ENCODE results near the gene HOXC12. TPM values are rescaled to one million over a fixed set of nuclear protein-coding genes. Genes with fewer than 3 reads are reported as not detected.

Gene HOXC12
- polyA plus RNA-seq, 1 of the 3 experiments (the other 2 are of a cell fraction): not detected

DNA sequence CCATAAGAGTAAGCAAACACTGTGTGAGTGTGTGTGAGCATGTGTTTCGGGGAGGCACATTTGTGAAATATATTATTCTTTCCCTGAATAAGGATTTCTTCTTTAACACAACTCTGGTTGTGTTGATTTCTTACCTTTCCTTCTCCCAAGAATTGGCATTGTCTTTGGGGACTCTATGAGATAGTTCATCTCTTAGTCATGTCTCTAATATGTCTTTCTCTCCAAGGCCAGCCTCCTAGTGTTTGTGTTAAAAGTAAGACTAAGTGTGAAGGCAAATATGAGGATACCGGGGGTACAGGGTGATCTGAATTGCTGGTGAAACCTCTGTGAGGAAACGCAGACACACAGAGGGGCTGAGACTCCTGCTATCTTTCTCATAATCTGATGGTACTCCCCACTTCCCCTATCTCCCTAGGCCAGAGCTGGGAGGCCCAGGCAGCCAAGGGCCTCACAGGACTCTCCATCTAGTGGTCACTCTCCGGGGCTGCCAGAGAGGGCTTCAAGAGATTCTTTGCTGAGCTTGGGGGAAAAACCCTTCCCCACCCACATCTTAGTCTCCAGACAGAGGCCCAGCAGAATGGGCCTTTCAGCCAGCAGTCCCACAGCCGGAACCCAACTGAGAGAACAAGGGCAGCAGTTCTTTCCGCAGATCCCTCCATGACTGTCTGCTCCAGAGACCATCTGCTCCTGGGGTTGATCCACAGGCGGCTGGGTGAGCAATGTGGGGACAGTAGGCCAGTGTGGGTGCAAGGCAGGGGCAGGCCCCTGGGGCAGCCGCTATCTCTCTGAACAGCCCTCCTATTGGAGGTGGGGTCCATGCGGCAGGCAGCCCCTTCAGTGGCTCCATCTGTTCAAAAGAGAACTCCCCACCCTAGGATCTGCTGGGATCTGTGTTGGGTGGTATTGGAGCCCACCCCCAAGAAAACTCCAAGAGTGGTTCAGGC is 5.8 kb upstream of the HOXC12 start:
- Histone ChIP-seq H3K4me2 (no peak overlapping the region), H3K79me2 (ENCODE audit: insufficient read depth) (no peaks in the 10 kb centered on the region), H3K9ac (no peak overlapping the region), H4K20me1 (ENCODE audit: insufficient read depth) (peaks cover 10% of the 10 kb centered on the region; the same call in 1 of the 2 replicates), H3K36me3 (replicated peaks in 1 of 2; ENCODE audit: control insufficient read depth in 1 of 2, insufficient read depth in 2 of 2, low read length in 1 of 2) (no peaks in the 10 kb centered on the region), H3K4me3 (ENCODE audit: low read depth in 2 of 2, low read length in 1 of 2) (no peak overlapping the region), H3K4me1 (ENCODE audit: control insufficient read depth in 1 of 2, insufficient read depth in 2 of 2, low read depth in 1 of 2, low read length in 1 of 2) (no peaks in the 10 kb centered on the region; a peak in 1 of 4 replicates), H3F3A (replicated peaks; ENCODE audit: insufficient read depth) (no peaks in the 10 kb centered on the region), H3K27me3 (ENCODE audit: insufficient read depth) (peaks cover 99% of the 10 kb centered on the region), H3K9me3 (no peaks in the 10 kb centered on the region), H2AFZ (ENCODE audit: low read depth) (no peak overlapping the region), H3K9me2 (no peaks in the 10 kb centered on the region), H3K27ac (ENCODE audit: low read depth in 2 of 2, low read length in 1 of 2) (no peak overlapping the region)
- 26% methylated on average over 6 of the region's 9 CpGs for WGBS (ENCODE audit: low lambda C conversion rate)
- POLR2A ChIA-PET: no interaction called here
- TF ChIP-seq MEF2A (IDR thresholded peaks at IDR 0.05; ENCODE audit: borderline replicate concordance, low read depth) (no peak), FOXJ3 (CRISPR knock-in tag; IDR thresholded peaks at IDR 0.05) (no peak), GATA2 (CRISPR knock-in tag; IDR thresholded peaks at IDR 0.05) (no peak), SMC3 (IDR thresholded peaks at IDR 0.05; ENCODE audit: low read depth, low read length) (no peak), USF1 (IDR thresholded peaks at IDR 0.05; ENCODE audit: borderline replicate concordance, low read depth) (no peak), RCOR1 (IDR thresholded peaks at IDR 0.05; ENCODE audit: low read length) (no peak), TEAD4 (IDR thresholded peaks at IDR 0.05; ENCODE audit: borderline replicate concordance, insufficient read depth) (no peak), JUND (IDR thresholded peaks at IDR 0.05) (no peak), ELF1 (IDR thresholded peaks at IDR 0.05) (no peak), CHD2 (IDR thresholded peaks at IDR 0.05; ENCODE audit: low read length, partially characterized antibody) (no peak), EZH2phosphoT487 (IDR thresholded peaks at IDR 0.05; ENCODE audit: borderline replicate concordance, low read depth) (no peak)
- TF ChIP-seq, protein P1, sequence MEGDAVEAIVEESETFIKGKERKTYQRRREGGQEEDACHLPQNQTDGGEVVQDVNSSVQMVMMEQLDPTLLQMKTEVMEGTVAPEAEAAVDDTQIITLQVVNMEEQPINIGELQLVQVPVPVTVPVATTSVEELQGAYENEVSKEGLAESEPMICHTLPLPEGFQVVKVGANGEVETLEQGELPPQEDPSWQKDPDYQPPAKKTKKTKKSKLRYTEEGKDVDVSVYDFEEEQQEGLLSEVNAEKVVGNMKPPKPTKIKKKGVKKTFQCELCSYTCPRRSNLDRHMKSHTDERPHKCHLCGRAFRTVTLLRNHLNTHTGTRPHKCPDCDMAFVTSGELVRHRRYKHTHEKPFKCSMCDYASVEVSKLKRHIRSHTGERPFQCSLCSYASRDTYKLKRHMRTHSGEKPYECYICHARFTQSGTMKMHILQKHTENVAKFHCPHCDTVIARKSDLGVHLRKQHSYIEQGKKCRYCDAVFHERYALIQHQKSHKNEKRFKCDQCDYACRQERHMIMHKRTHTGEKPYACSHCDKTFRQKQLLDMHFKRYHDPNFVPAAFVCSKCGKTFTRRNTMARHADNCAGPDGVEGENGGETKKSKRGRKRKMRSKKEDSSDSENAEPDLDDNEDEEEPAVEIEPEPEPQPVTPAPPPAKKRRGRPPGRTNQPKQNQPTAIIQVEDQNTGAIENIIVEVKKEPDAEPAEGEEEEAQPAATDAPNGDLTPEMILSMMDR (IDR thresholded peaks at IDR 0.05): no peak
- TF ChIP-seq, protein P2, sequence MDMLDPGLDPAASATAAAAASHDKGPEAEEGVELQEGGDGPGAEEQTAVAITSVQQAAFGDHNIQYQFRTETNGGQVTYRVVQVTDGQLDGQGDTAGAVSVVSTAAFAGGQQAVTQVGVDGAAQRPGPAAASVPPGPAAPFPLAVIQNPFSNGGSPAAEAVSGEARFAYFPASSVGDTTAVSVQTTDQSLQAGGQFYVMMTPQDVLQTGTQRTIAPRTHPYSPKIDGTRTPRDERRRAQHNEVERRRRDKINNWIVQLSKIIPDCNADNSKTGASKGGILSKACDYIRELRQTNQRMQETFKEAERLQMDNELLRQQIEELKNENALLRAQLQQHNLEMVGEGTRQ (IDR thresholded peaks at IDR 0.05; ENCODE audit: borderline replicate concordance, low read depth, low read length): no peak
- no peak for DNase-seq
- CTCF ChIA-PET: interaction anchor here (0.6 to 1.4 kb wide), 5 partner anchors 8 to 266 kb away, joined by 3 read pairs; partner anchors contain the start of gene HOXC10
